Natural killer cell (primary cell): ENCODE results near the gene BCL2L14. TPM values are rescaled to one million over a fixed set of nuclear protein-coding genes. Genes with fewer than 3 reads are reported as not detected.

Experiments used
- ATAC-seq, 3 donors: fragments of 150-1000 bp in 2 of 3; fragments of 200-7000 bp in 1 of 3; cut with Tn5 transposase; 1 replicate in 1 of 3; 2 replicates in 2 of 3; pipeline ENCODE4 v1.10.0; 2021; ENCODE audit warnings: mild to moderate bottlenecking in 2 of 3, moderate library complexity in 2 of 3
- DNase-seq, 2 donors: peaks; one replicate each; pipeline versions ENCODE4 v3.0.0 to v3.0.0-alpha.2; 2013 to 2021; ENCODE audit warnings: mixed read lengths in 1 of 2
- H3K27ac ChIP-seq: one replicate; pipeline ENCODE4 v1.5.1; 2013; ENCODE audit warnings: mild to moderate bottlenecking, low read length
- H3K27me3 ChIP-seq: one replicate; pipeline ENCODE4 v1.6.1; 2013; ENCODE audit warnings: low read length; ENCODE audit not compliant: control insufficient read depth, insufficient read depth
- H3K36me3 ChIP-seq: one replicate; pipeline ENCODE4 v1.6.1; 2013; ENCODE audit warnings: low read length; ENCODE audit not compliant: control insufficient read depth, insufficient read depth
- H3K4me1 ChIP-seq: one replicate; pipeline ENCODE4 v1.6.1; 2013; ENCODE audit warnings: low read length; ENCODE audit not compliant: control insufficient read depth, insufficient read depth
- H3K4me3 ChIP-seq: one replicate; pipeline ENCODE4 v1.5.1; 2013; ENCODE audit warnings: low read length
- H3K9me3 ChIP-seq: one replicate; pipeline ENCODE4 v1.6.1; 2013; ENCODE audit warnings: low read length; ENCODE audit not compliant: control insufficient read depth, insufficient read depth
- H3K27ac Mint-ChIP-seq, 2 donors: one replicate each; pipeline ENCODE4 v1.8.0; 2022; ENCODE audit warnings: mild to moderate bottlenecking in 2 of 2, mixed read lengths in 2 of 2, moderate library complexity in 1 of 2
- H3K27me3 Mint-ChIP-seq, 2 donors: one replicate each; pipeline ENCODE4 v1.8.0; 2022; ENCODE audit warnings: low read depth in 2 of 2, mixed read lengths in 2 of 2
- H3K36me3 Mint-ChIP-seq: one replicate; pipeline ENCODE4 v1.8.0; 2022; ENCODE audit warnings: mixed read lengths
- H3K4me1 Mint-ChIP-seq, 2 donors: one replicate each; pipeline ENCODE4 v1.8.0; 2022; ENCODE audit warnings: mixed read lengths in 2 of 2
- H3K4me3 Mint-ChIP-seq: one replicate; pipeline ENCODE4 v1.8.0; 2022; ENCODE audit warnings: mild to moderate bottlenecking, moderate library complexity, mixed read lengths
- H3K9me3 Mint-ChIP-seq, 2 donors: one replicate each; pipeline ENCODE4 v1.8.0; 2022; ENCODE audit warnings: mixed read lengths in 2 of 2
- WGBS: methylation state at CpG from one replicate; pipeline ENCODE4 v1.1.7; 2013; ENCODE audit warnings: missing lambda C conversion rate; ENCODE audit not compliant: insufficient coverage; 5-methylcytosine and 5-hydroxymethylcytosine counted together
- intact Hi-C: fragments of 100-400 bp; cut with micrococcal nuclease; formaldehyde crosslinking; loops from one replicate; pipeline ENCODE4 v1.14.2; 2022
- total RNA-seq, 4 donors: library from RNA; stranded (reverse); fragments of 120-200 nt in 1 of 4; gene quantifications; one replicate each; pipeline versions ENCODE4 v1.2.3 to v1.2.4, GENCODE V29; 2013 to 2022
- TF ChIP-seq, protein P1 (sequence below): fragments of 200-600 bp; IDR thresholded peaks from one replicate; pipeline ENCODE4 v1.8.0; 2022; ENCODE audit warnings: antibody characterized with exemption

The BCL2L14 gene
- total RNA-seq, 3 donors from 2014 or later (not counting 1 experiment from before 2014, with no cell fraction given) = 0.49 TPM; not detected in 2

- peaks cover 14 to 39% of the 10 kb centered on the region in 2 donors for H3K27me3 Mint-ChIP-seq
- H3K27ac Mint-ChIP-seq = no peak overlapping the region
- no peaks in the 10 kb centered on the region for H3K9me3 ChIP-seq
- no peak overlapping the region for H3K27ac ChIP-seq
- TF ChIP-seq, protein P1, sequence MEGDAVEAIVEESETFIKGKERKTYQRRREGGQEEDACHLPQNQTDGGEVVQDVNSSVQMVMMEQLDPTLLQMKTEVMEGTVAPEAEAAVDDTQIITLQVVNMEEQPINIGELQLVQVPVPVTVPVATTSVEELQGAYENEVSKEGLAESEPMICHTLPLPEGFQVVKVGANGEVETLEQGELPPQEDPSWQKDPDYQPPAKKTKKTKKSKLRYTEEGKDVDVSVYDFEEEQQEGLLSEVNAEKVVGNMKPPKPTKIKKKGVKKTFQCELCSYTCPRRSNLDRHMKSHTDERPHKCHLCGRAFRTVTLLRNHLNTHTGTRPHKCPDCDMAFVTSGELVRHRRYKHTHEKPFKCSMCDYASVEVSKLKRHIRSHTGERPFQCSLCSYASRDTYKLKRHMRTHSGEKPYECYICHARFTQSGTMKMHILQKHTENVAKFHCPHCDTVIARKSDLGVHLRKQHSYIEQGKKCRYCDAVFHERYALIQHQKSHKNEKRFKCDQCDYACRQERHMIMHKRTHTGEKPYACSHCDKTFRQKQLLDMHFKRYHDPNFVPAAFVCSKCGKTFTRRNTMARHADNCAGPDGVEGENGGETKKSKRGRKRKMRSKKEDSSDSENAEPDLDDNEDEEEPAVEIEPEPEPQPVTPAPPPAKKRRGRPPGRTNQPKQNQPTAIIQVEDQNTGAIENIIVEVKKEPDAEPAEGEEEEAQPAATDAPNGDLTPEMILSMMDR = no peak
- H3K4me1 Mint-ChIP-seq = no peaks in the 10 kb centered on the region
- WGBS = 38% methylated on average over 3 of the region's 3 CpGs
- H3K27me3 ChIP-seq = no peaks in the 10 kb centered on the region
- ATAC-seq (no peak), DNase-seq (no peak)
- no peaks in the 10 kb centered on the region for H3K4me1 ChIP-seq
- H3K36me3 Mint-ChIP-seq = no peaks in the 10 kb centered on the region
- intact Hi-C loops = no loop called here
- H3K4me3 ChIP-seq = no peak overlapping the region
- no peaks in the 10 kb centered on the region for H3K9me3 Mint-ChIP-seq
- H3K36me3 ChIP-seq = no peaks in the 10 kb centered on the region
- H3K4me3 Mint-ChIP-seq = no peak overlapping the region
These were observed 24.3 kb downstream of the BCL2L14 start for GRCh38 chr12:12095021-12095420.

- Mint-ChIP-seq H3K36me3 (no peaks in the 10 kb centered on the region), H3K9me3 (no peaks in the 10 kb centered on the region), H3K27ac (no peak overlapping the region), H3K4me3 (no peak overlapping the region), H3K27me3 (peaks cover 22 to 50% of the 10 kb centered on the region in 2 donors), H3K4me1 (no peaks in the 10 kb centered on the region)
- TF ChIP-seq, protein P1 = no peak
- Histone ChIP-seq H3K9me3 (no peaks in the 10 kb centered on the region), H3K36me3 (no peaks in the 10 kb centered on the region), H3K27me3 (no peaks in the 10 kb centered on the region), H3K27ac (no peak overlapping the region), H3K4me3 (no peak overlapping the region), H3K4me1 (no peaks in the 10 kb centered on the region)
- intact Hi-C loops = no loop called here
- WGBS = 87% methylated on average over 6 of the region's 6 CpGs
- ATAC-seq (no peak), DNase-seq (no peak)
These were observed 27.4 kb downstream of the BCL2L14 start for GRCh38 chr12:12097891-12098690.

DNA sequence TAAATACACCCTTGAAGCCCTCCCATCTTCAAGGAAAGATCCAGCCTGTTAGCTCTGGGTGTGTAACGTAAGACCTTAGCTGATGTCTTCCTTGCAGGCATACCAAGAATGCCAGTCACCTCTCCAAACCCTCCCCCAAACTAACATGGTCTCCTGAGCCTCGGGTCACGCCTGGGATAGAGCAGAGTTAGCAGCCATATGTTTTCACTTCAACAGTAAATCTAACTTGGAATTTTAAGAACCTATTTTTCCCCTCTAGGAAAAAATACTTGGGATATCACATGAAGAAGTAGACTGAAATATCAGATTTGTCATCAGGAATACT is 27.9 kb downstream of the BCL2L14 start:
- Histone ChIP-seq H3K4me3 (no peak overlapping the region), H3K27ac (no peak overlapping the region), H3K4me1 (no peaks in the 10 kb centered on the region), H3K9me3 (no peaks in the 10 kb centered on the region), H3K36me3 (no peaks in the 10 kb centered on the region), H3K27me3 (no peaks in the 10 kb centered on the region)
- Mint-ChIP-seq H3K4me3 (no peak overlapping the region), H3K36me3 (no peaks in the 10 kb centered on the region), H3K27ac (no peak overlapping the region), H3K4me1 (no peaks in the 10 kb centered on the region), H3K9me3 (no peaks in the 10 kb centered on the region), H3K27me3 (peaks cover 26 to 50% of the 10 kb centered on the region in 2 donors)
- DNase-seq (no peak), ATAC-seq (no peak)
- intact Hi-C loops = no loop called here
- TF ChIP-seq, protein P1 = no peak
- 85% methylated on average over 3 of the region's 3 CpGs for WGBS

- TF ChIP-seq, protein P1 = no peak
- DNase-seq (no peak), ATAC-seq (no peak)
- no peak overlapping the region for H3K4me3 Mint-ChIP-seq
- H3K4me1 Mint-ChIP-seq = no peaks in the 10 kb centered on the region
- H3K9me3 ChIP-seq = no peaks in the 10 kb centered on the region
- no peaks in the 10 kb centered on the region for H3K36me3 ChIP-seq
- H3K27me3 Mint-ChIP-seq = peaks cover 26 to 50% of the 10 kb centered on the region in 2 donors
- H3K4me3 ChIP-seq = no peak overlapping the region
- intact Hi-C loops = no loop called here
- H3K9me3 Mint-ChIP-seq = no peaks in the 10 kb centered on the region
- no peak overlapping the region for H3K27ac ChIP-seq
- no peak overlapping the region for H3K27ac Mint-ChIP-seq
- H3K36me3 Mint-ChIP-seq = no peaks in the 10 kb centered on the region
- 47% methylated on average over 6 of the region's 6 CpGs for WGBS
- no peaks in the 10 kb centered on the region for H3K4me1 ChIP-seq
- no peaks in the 10 kb centered on the region for H3K27me3 ChIP-seq
These were observed 28.4 kb downstream of the BCL2L14 start for GRCh38 chr12:12099102-12099501.
